Measurements from ENCODE around the gene TIMM13. TPM values are rescaled to one million over a fixed set of nuclear protein-coding genes. Genes with fewer than 3 reads are reported as not detected.

TIMM13 gene
- total RNA-seq, 1 experiment from 2014 or later: 49.3 TPM

GRCh38 chr19:2424686-2425621 is 2.4 kb downstream of the TIMM13 start:
- no peak for DNase-seq
- Histone ChIP-seq H3K79me2 (ENCODE audit: low read length) (peaks cover 21% of the 10 kb centered on the region), H3K9me2 (replicated peaks; ENCODE audit: insufficient read depth, low read length) (no peaks in the 10 kb centered on the region), H3K9me3 (ENCODE audit: low read length) (no peaks in the 10 kb centered on the region), H3K27ac (ENCODE audit: low read length) (no peak overlapping the region), H2AFZ (ENCODE audit: low read length) (no peak overlapping the region), H4K20me1 (ENCODE audit: insufficient read depth, low read depth, low read length) (peaks cover 22% of the 10 kb centered on the region), H3K27me3 (ENCODE audit: low read length) (no peaks in the 10 kb centered on the region), H3K36me3 (ENCODE audit: insufficient read depth, low read length) (no peaks in the 10 kb centered on the region), H3K4me1 (ENCODE audit: low read length) (peaks cover 14% of the 10 kb centered on the region), H3K9ac (ENCODE audit: low read length) (no peak overlapping the region), H3K4me2 (ENCODE audit: low read depth, low read length, poor library complexity, severe bottlenecking) (no peak overlapping the region), H3K4me3 (ENCODE audit: low read length) (no peak overlapping the region)

DNA sequence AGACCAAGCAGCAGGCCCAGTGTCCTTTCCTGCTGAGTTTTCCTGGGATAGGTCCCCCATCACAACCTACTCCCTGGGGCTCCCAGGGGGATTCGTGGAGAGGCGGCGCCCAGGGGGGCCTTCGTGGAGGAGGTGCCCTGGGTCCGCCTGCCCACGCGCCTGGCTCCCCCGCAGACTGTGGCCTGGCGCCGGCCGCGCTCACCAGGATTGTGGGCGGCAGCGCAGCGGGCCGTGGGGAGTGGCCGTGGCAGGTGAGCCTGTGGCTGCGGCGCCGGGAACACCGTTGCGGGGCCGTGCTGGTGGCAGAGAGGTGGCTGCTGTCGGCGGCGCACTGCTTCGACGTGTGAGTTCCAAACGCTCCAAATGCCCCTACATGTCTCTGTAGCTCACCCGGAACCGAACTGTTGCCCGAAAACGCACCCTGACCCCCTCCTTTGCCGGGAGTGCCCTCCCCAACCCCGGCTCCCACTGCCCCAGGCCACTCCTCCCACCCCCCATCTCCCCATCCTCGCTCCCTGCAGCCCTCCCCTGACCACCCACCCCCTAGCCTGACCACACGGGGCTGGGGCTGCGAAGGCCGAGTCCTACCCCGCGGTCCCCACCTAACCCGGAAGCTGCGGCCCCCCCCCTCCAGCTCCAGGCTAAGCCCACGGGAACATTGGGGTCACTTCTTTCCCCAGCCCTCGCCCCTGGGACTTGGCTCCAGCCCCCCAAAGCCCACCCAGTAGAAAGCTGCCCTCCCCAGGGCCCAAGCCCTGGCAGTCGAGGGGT is 3.3 kb downstream of the TIMM13 start:
- H3K36me3 ChIP-seq (ENCODE audit: insufficient read depth, low read length): no peaks in the 10 kb centered on the region
- no peak overlapping the region for H3K4me2 ChIP-seq (ENCODE audit: low read depth, low read length, poor library complexity, severe bottlenecking)
- DNase-seq: no peak

GRCh38 chr19:2423071-2423914 is 4.1 kb downstream of the TIMM13 start:
- H3K4me1 ChIP-seq (ENCODE audit: low read length): peaks cover 14% of the 10 kb centered on the region
- peaks cover 21% of the 10 kb centered on the region for H3K79me2 ChIP-seq (ENCODE audit: low read length)
- H3K9me3 ChIP-seq (ENCODE audit: low read length): no peaks in the 10 kb centered on the region
- H4K20me1 ChIP-seq (ENCODE audit: insufficient read depth, low read depth, low read length): peaks cover 22% of the 10 kb centered on the region
- no peak overlapping the region for H3K4me2 ChIP-seq (ENCODE audit: low read depth, low read length, poor library complexity, severe bottlenecking)
- H2AFZ ChIP-seq (ENCODE audit: low read length): no peak overlapping the region
- no peak overlapping the region for H3K4me3 ChIP-seq (ENCODE audit: low read length)
- H3K27ac ChIP-seq (ENCODE audit: low read length): no peak overlapping the region
- H3K36me3 ChIP-seq (ENCODE audit: insufficient read depth, low read length): no peaks in the 10 kb centered on the region
- DNase-seq: no peak
- H3K9ac ChIP-seq (ENCODE audit: low read length): no peak overlapping the region
- no peaks in the 10 kb centered on the region for H3K27me3 ChIP-seq (ENCODE audit: low read length)
- H3K9me2 ChIP-seq (replicated peaks; ENCODE audit: insufficient read depth, low read length): no peaks in the 10 kb centered on the region

More for the DNA sequence above, 3.3 kb downstream of the TIMM13 start:
- peaks cover 21% of the 10 kb centered on the region for H3K79me2 ChIP-seq (ENCODE audit: low read length)
- no peak overlapping the region for H3K4me3 ChIP-seq (ENCODE audit: low read length)
- H2AFZ ChIP-seq (ENCODE audit: low read length): no peak overlapping the region
- peaks cover 22% of the 10 kb centered on the region for H4K20me1 ChIP-seq (ENCODE audit: insufficient read depth, low read depth, low read length)
- H3K9ac ChIP-seq (ENCODE audit: low read length): no peak overlapping the region
- peaks cover 14% of the 10 kb centered on the region for H3K4me1 ChIP-seq (ENCODE audit: low read length)
- H3K9me3 ChIP-seq (ENCODE audit: low read length): no peaks in the 10 kb centered on the region
- H3K9me2 ChIP-seq (replicated peaks; ENCODE audit: insufficient read depth, low read length): no peaks in the 10 kb centered on the region
- H3K27me3 ChIP-seq (ENCODE audit: low read length): no peaks in the 10 kb centered on the region
- no peak overlapping the region for H3K27ac ChIP-seq (ENCODE audit: low read length)

DNA sequence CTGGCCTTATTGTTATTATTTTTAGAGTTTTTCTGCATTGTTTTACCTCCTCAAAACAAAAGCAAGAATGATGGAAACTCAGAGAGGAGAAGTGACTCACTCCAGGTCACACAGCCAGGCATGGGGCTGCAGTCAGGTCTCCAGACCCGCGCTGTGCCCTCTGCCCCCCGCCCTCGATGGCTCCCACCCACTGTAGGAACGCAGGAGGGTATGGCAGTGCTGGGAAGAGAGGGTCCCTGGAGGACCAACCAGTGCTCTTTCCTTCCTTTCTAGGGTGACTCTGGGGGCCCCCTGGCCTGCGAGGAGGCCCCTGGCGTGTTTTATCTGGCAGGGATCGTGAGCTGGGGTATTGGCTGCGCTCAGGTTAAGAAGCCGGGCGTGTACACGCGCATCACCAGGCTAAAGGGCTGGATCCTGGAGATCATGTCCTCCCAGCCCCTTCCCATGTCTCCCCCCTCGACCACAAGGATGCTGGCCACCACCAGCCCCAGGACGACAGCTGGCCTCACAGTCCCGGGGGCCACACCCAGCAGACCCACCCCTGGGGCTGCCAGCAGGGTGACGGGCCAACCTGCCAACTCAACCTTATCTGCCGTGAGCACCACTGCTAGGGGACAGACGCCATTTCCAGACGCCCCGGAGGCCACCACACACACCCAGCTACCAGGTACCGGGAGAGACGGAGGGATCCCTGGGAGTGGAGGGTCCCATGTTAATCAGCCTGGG is 5.6 kb downstream of the TIMM13 start:
- Histone ChIP-seq H3K79me2 (ENCODE audit: low read length) (peaks cover 15% of the 10 kb centered on the region), H3K4me1 (ENCODE audit: low read length) (peaks cover 10% of the 10 kb centered on the region), H3K9me2 (replicated peaks; ENCODE audit: insufficient read depth, low read length) (no peaks in the 10 kb centered on the region), H3K9me3 (ENCODE audit: low read length) (no peaks in the 10 kb centered on the region), H3K36me3 (ENCODE audit: insufficient read depth, low read length) (no peaks in the 10 kb centered on the region), H4K20me1 (ENCODE audit: insufficient read depth, low read depth, low read length) (peaks cover 22% of the 10 kb centered on the region), H2AFZ (ENCODE audit: low read length) (no peak overlapping the region), H3K4me2 (ENCODE audit: low read depth, low read length, poor library complexity, severe bottlenecking) (no peak overlapping the region), H3K9ac (ENCODE audit: low read length) (no peak overlapping the region), H3K27me3 (ENCODE audit: low read length) (no peaks in the 10 kb centered on the region), H3K4me3 (ENCODE audit: low read length) (no peak overlapping the region), H3K27ac (ENCODE audit: low read length) (no peak overlapping the region)
- no peak for DNase-seq

DNA sequence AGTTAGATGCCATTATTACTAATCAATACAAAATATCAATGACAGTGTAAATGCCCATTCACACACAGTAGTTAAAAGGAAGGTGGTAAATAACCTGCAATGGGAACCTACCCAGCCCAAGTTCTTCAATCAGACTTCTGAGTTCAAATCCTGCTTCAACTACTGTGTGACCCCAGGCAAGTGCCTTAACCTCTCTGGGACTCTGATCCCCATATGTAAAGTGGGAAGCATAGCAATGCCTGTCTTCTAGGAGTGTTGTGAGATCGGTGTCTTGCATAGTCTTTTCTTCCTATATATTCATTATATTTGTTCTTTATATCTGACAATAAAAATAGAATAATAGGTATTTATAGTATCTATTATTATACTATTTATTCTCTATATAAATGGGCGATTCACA is 6.9 kb downstream of the TIMM13 start:
- Histone ChIP-seq H3K9me2 (replicated peaks; ENCODE audit: insufficient read depth, low read length) (no peaks in the 10 kb centered on the region), H3K4me3 (ENCODE audit: low read length) (no peak overlapping the region), H3K9ac (ENCODE audit: low read length) (no peak overlapping the region), H3K9me3 (ENCODE audit: low read length) (no peaks in the 10 kb centered on the region), H3K79me2 (ENCODE audit: low read length) (peaks cover 2% of the 10 kb centered on the region), H4K20me1 (ENCODE audit: insufficient read depth, low read depth, low read length) (peaks cover 9% of the 10 kb centered on the region), H2AFZ (ENCODE audit: low read length) (no peak overlapping the region), H3K36me3 (ENCODE audit: insufficient read depth, low read length) (no peaks in the 10 kb centered on the region), H3K27me3 (ENCODE audit: low read length) (no peaks in the 10 kb centered on the region), H3K4me2 (ENCODE audit: low read depth, low read length, poor library complexity, severe bottlenecking) (no peak overlapping the region), H3K27ac (ENCODE audit: low read length) (no peak overlapping the region), H3K4me1 (ENCODE audit: low read length) (no peaks in the 10 kb centered on the region; the same call in 1 of the 2 replicates)
- no peak for DNase-seq

DNA sequence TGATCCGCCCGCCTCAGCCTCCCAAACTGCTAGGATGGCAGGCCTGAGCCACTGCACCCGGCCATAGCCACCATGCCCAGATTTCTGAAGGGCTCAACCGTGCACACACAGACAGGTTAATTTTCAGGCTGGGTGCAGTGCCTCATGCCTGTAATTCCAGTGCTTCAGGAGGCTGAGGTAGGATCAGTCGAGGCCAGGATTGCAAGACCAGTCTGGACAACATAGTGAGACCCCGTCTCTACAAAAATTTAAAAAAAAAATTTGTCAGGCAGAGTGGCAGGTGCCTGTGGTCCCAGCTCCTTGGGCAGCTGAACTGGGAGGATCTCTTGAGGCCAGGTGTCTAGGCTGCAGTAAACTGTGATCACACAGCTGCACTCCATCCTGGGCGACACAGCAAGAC is 7.6 kb downstream of the TIMM13 start:
- DNase-seq: no peak
- Histone ChIP-seq H3K27ac (ENCODE audit: low read length) (no peak overlapping the region), H3K36me3 (ENCODE audit: insufficient read depth, low read length) (no peaks in the 10 kb centered on the region), H3K79me2 (ENCODE audit: low read length) (no peaks in the 10 kb centered on the region), H3K4me2 (ENCODE audit: low read depth, low read length, poor library complexity, severe bottlenecking) (no peak overlapping the region), H3K9me3 (ENCODE audit: low read length) (no peaks in the 10 kb centered on the region), H3K4me3 (ENCODE audit: low read length) (no peak overlapping the region), H3K9ac (ENCODE audit: low read length) (no peak overlapping the region), H3K4me1 (ENCODE audit: low read length) (no peaks in the 10 kb centered on the region), H3K27me3 (ENCODE audit: low read length) (no peaks in the 10 kb centered on the region), H2AFZ (ENCODE audit: low read length) (no peak overlapping the region), H3K9me2 (replicated peaks; ENCODE audit: insufficient read depth, low read length) (no peaks in the 10 kb centered on the region), H4K20me1 (ENCODE audit: insufficient read depth, low read depth, low read length) (0 out of 2 replicates have a peak, but pooled peaks cover 7% of the 10 kb centered on the region)

GRCh38 chr19:2417881-2418406 is 9.4 kb downstream of the TIMM13 start:
- H3K79me2 ChIP-seq (ENCODE audit: low read length): no peaks in the 10 kb centered on the region
- no peaks in the 10 kb centered on the region for H3K9me3 ChIP-seq (ENCODE audit: low read length)
- H3K9ac ChIP-seq (ENCODE audit: low read length): no peak overlapping the region
- H3K36me3 ChIP-seq (ENCODE audit: insufficient read depth, low read length): no peaks in the 10 kb centered on the region
- no peaks in the 10 kb centered on the region for H3K4me1 ChIP-seq (ENCODE audit: low read length)
- H4K20me1 ChIP-seq (ENCODE audit: insufficient read depth, low read depth, low read length): no peaks in the 10 kb centered on the region
- no peaks in the 10 kb centered on the region for H3K9me2 ChIP-seq (replicated peaks; ENCODE audit: insufficient read depth, low read length)
- no peaks in the 10 kb centered on the region for H3K27me3 ChIP-seq (ENCODE audit: low read length)
- no peak overlapping the region for H3K4me2 ChIP-seq (ENCODE audit: low read depth, low read length, poor library complexity, severe bottlenecking)
- no peak overlapping the region for H3K27ac ChIP-seq (ENCODE audit: low read length)
- no peak overlapping the region for H3K4me3 ChIP-seq (ENCODE audit: low read length)
- no peak for DNase-seq
- H2AFZ ChIP-seq (ENCODE audit: low read length): no peak overlapping the region

Measured in Karpas-422 (cell line).